ENCODE results near the gene ATP4A. TPM values are rescaled to one million over a fixed set of nuclear protein-coding genes. Genes with fewer than 3 reads are reported as not detected.

The ATP4A gene
- polyA plus RNA-seq, 1 donor from 2014 or later = not detected

DNA sequence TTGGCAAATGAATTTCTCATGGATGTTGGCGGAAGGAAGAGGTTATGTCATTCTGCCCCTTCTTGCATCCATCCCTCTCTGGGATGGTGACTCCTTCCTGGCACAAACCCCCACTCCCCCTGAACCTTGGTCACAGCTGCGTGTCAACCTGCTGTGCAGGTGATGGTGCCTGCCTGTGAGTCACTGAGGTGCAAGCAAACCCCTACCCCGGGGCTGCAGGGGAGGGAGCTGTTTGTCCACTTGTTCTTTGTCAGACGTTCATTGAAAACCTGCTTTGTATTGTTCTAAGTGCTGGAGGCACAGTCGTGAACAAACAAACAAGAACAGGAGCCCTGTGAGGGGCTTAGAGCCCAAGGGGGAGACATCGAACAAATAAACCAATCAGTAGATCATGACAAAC, 32.2 kb downstream of the ATP4A start:
- peaks cover 10 to 14% (median 11%) of the 10 kb centered on the region in 3 donors for H3K4me1 Mint-ChIP-seq
- H3K4me3 Mint-ChIP-seq = no peak overlapping the region
- no peaks in the 10 kb centered on the region for H3K9me3 Mint-ChIP-seq
- no peak overlapping the region for H3K27ac Mint-ChIP-seq
- peaks cover 43% of the 10 kb centered on the region for H3K27me3 Mint-ChIP-seq
- no peaks in the 10 kb centered on the region for H3K36me3 Mint-ChIP-seq

- no peaks in the 10 kb centered on the region for H3K9me3 Mint-ChIP-seq
- peaks cover 46% of the 10 kb centered on the region for H3K27me3 Mint-ChIP-seq
- H3K27ac Mint-ChIP-seq = no peak overlapping the region
- peaks cover 8 to 11% (median 10%) of the 10 kb centered on the region in 3 donors for H3K4me1 Mint-ChIP-seq
- H3K4me3 Mint-ChIP-seq = no peak overlapping the region
- H3K36me3 Mint-ChIP-seq = no peaks in the 10 kb centered on the region
Measured at GRCh38 chr19:35529241-35530218, 33.9 kb downstream of the ATP4A start.

DNA sequence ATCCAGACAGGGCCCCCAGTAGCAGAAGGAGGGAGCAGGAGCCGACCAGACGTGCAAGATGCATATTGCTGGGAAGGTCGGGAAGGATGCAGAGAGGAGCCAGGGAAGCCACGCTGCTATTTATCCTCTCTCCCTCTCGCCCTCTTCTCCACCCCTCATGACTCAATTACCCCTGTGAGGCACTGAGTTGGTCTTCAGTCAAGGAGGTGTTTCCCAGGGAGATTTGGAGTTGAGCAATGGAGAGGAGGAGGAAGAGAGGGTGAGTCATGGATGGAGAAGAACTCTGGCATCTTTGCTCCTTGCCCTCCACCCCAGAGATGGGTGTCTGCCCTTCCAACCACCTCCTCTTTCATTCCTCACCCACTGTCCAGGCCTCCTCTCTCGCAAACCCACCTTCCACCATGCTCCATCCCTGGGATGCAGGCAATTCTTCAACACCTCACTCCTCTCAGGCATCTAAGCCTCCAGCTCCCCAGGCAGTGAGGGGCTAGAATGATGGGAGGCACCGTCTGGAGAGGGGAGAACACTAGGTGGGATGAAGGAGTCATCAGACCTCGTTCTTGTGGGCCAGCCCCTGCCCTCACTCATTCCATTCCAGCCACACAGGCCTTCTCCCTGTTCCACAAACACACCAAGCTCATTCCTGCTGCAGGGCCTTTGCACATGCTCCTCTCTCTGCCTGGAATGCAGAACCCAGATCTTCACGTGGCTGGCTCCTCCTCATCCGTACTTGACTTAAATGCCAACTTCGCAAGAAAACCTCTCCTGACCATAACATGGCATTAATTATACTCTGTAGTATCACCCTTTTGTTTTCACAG, 35.0 kb downstream of the ATP4A start, which contains the start of gene SBSN:
TSS of gene SBSN (minus strand) at position 94 of the 821 bp plus-strand sequence. CDS start at position 64, 30 bp downstream.
- peak within 1 kb of the TSS in 1 of 3 donors; percentile 31 for H3K27ac Mint-ChIP-seq

GRCh38 chr19:35525873-35526272, 37.6 kb downstream of the ATP4A start:
- H3K9me3 Mint-ChIP-seq = no peaks in the 10 kb centered on the region
- H3K27me3 Mint-ChIP-seq = peaks cover 31% of the 10 kb centered on the region
- no peak overlapping the region for H3K4me3 Mint-ChIP-seq
- H3K27ac Mint-ChIP-seq = no peak overlapping the region
- H3K36me3 Mint-ChIP-seq = no peaks in the 10 kb centered on the region
- no peaks in the 10 kb centered on the region for H3K4me1 Mint-ChIP-seq

More for the DNA sequence above, 35.0 kb downstream of the ATP4A start, which contains the start of gene SBSN:
- Mint-ChIP-seq H3K27me3 (peaks cover 41% of the 10 kb centered on the region), H3K36me3 (no peaks in the 10 kb centered on the region), H3K4me3 (no peak within 1 kb of the TSS), H3K4me1 (peaks cover 2 to 6% (median 4%) of the 10 kb centered on the region in 3 donors), H3K9me3 (no peaks in the 10 kb centered on the region)

- H3K4me1 Mint-ChIP-seq = no peaks in the 10 kb centered on the region
- H3K4me3 Mint-ChIP-seq = no peak overlapping the region
- peaks cover 27% of the 10 kb centered on the region for H3K27me3 Mint-ChIP-seq
- peaks cover 2% of the 10 kb centered on the region for H3K36me3 Mint-ChIP-seq
- H3K27ac Mint-ChIP-seq = no peak overlapping the region
- peaks cover 0 to 3% (median 0%) of the 10 kb centered on the region in 3 donors for H3K9me3 Mint-ChIP-seq
Measured at GRCh38 chr19:35524181-35524837, 39.1 kb downstream of the ATP4A start.

GRCh38 chr19:35522745-35523327, 40.6 kb downstream of the ATP4A start:
- no peak overlapping the region for H3K27ac Mint-ChIP-seq
- no peak overlapping the region for H3K4me3 Mint-ChIP-seq

DNA sequence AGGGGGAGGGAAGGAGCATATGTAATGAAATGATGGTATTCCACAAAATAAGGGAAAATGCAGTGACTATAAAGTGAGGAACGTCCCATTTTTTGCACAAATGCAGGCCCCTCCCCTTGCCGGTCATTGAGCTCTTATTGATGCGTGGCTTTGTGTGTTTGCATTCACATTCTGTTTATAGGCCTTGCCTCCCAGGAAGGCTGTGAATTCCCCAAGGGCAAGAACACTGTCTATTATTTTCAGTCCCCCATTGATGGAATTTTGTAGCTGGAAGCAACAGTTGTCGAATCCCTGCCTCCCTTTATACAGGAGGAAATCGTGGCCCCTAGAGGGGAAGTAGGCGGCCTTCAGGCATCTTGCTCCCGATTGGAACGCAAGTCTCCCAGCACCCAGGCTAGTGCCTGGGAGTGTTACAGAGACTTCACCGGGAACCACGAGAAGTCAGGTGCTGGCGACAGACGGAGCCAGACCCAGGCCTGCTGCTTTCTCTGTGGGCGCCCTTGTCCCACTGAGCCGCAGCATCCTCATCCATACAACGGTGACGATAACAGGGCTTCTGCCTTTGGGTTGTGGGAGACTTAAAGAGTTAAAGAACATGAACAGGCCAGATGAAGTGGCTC, 42.2 kb downstream of the ATP4A start:
- peaks cover 4% of the 10 kb centered on the region for H3K36me3 Mint-ChIP-seq
- H3K27ac Mint-ChIP-seq = no peak overlapping the region
- no peak overlapping the region for H3K4me3 Mint-ChIP-seq
- H3K9me3 Mint-ChIP-seq = peaks cover 0 to 5% (median 0%) of the 10 kb centered on the region in 3 donors
- H3K4me1 Mint-ChIP-seq = no peaks in the 10 kb centered on the region
- peaks cover 8% of the 10 kb centered on the region for H3K27me3 Mint-ChIP-seq

More at GRCh38 chr19:35522745-35523327, 40.6 kb downstream of the ATP4A start:
- Mint-ChIP-seq H3K36me3 (peaks cover 2% of the 10 kb centered on the region), H3K27me3 (peaks cover 16% of the 10 kb centered on the region), H3K4me1 (no peaks in the 10 kb centered on the region), H3K9me3 (peaks cover 0 to 3% (median 0%) of the 10 kb centered on the region in 3 donors)

DNA sequence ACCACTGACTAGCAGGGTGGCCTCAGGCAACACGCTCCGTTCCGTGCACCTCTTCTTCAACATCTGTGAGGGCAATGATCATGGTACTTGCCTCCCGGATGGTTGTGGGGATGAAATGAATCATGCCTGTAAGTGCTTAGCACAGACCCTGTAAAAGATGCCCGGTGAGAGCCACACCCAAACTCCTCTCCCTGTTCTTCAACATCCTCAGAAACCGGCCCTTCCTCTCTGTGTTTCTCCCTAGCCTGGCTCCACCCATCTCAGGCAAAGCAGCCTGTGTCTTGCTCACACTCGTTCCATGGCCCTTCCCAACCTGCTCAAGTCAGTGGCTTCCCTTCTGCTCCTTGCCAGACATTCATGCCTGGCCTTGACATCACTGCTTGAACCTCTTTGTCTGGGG, 44.2 kb downstream of the ATP4A start:
- H3K9me3 Mint-ChIP-seq = peaks cover 0 to 5% (median 0%) of the 10 kb centered on the region in 3 donors
- no peak overlapping the region for H3K4me3 Mint-ChIP-seq
- H3K27me3 Mint-ChIP-seq = peaks cover 7% of the 10 kb centered on the region
- no peaks in the 10 kb centered on the region for H3K4me1 Mint-ChIP-seq
- no peak overlapping the region for H3K27ac Mint-ChIP-seq
- peaks cover 4% of the 10 kb centered on the region for H3K36me3 Mint-ChIP-seq

DNA sequence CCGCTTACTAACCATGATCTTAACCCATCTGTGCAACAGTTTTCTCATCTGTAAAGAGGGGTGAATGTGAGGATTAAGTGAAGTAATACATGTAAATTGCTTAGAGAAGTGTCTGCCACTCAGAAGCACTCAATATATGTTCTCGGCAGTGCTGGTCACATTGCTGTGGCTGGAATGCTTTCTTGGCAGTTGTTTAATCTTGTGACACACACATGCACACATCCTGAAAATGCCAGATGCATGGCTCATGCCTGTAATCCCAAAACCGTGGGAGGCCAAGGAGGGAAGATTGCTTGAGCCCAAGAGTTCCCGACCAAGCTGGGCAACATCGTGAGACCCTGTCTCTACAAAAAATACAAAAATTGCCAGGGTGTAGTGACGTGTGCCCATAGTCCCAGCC, 45.1 kb downstream of the ATP4A start:
- H3K4me1 Mint-ChIP-seq = no peaks in the 10 kb centered on the region
- H3K4me3 Mint-ChIP-seq = peak overlapping the region in 1 of 4 donors; percentile 32
- peaks cover 7% of the 10 kb centered on the region for H3K27me3 Mint-ChIP-seq
- no peak overlapping the region for H3K27ac Mint-ChIP-seq
- peaks cover 4% of the 10 kb centered on the region for H3K36me3 Mint-ChIP-seq
- peaks cover 0 to 5% (median 0%) of the 10 kb centered on the region in 3 donors for H3K9me3 Mint-ChIP-seq

- Mint-ChIP-seq H3K27ac (peak overlapping the region in 1 of 3 donors; percentile 13), H3K36me3 (peaks cover 4% of the 10 kb centered on the region), H3K4me1 (no peaks in the 10 kb centered on the region), H3K27me3 (peaks cover 7% of the 10 kb centered on the region), H3K4me3 (no peak overlapping the region), H3K9me3 (peaks cover 0 to 5% (median 0%) of the 10 kb centered on the region in 3 donors)
Measured at GRCh38 chr19:35517342-35517741, 46.1 kb downstream of the ATP4A start.

GRCh38 chr19:35516310-35516709, 47.1 kb downstream of the ATP4A start:
- Mint-ChIP-seq H3K27ac (no peak overlapping the region), H3K9me3 (peaks cover 0 to 5% (median 0%) of the 10 kb centered on the region in 3 donors), H3K4me3 (no peak overlapping the region), H3K36me3 (peaks cover 4% of the 10 kb centered on the region), H3K4me1 (no peaks in the 10 kb centered on the region), H3K27me3 (peaks cover 9% of the 10 kb centered on the region)

- H3K4me3 Mint-ChIP-seq = no peak overlapping the region
- peaks cover 2% of the 10 kb centered on the region for H3K36me3 Mint-ChIP-seq
- no peak overlapping the region for H3K27ac Mint-ChIP-seq
- peaks cover 3 to 8% (median 3%) of the 10 kb centered on the region in 3 donors for H3K4me1 Mint-ChIP-seq
- peaks cover 0 to 2% (median 0%) of the 10 kb centered on the region in 3 donors for H3K9me3 Mint-ChIP-seq
- H3K27me3 Mint-ChIP-seq = peaks cover 15% of the 10 kb centered on the region
Measured at GRCh38 chr19:35514282-35514809, 49.1 kb downstream of the ATP4A start.

DNA sequence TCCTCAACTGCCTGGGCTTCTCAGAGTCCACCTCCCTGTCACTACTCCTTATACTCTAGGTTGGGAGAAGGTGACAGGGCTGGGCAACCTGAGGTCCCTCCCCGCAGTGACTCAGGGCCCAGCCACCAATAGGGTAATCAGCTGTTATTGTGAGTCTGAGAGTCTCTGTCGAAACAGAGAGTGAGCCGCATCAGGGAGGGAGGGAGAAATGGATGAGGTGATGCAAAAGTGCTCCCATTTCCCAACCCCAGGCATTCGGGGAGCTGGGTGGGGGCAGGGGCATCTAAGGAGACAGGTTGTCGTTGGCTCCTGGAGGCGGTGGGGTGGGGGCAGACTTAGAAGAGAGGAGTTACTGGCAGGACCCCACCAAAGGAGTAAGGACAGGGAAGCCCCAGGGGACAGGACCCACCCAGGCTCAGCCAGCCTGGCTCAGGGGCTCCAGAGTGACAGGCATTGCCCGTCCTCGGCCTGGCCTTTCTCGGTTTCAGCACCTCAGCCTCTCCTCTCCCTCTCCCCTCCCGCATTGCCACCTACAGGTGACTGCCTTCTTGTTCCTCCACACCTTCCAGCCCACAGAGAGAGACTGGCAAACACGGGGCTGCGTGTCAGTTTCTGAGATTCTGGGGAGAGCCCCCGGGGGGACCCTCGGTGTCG, 49.7 kb downstream of the ATP4A start, which contains the start of gene DMKN:
TSS of gene DMKN (minus strand) at position 22 of the 654 bp plus-strand sequence. CDS start 174 bp downstream, outside the sequence.
- H3K4me3 Mint-ChIP-seq = no peak within 1 kb of the TSS
- peaks cover 17% of the 10 kb centered on the region for H3K27me3 Mint-ChIP-seq
- H3K27ac Mint-ChIP-seq = peak within 1 kb of the TSS in 1 of 3 donors; percentile 27
- H3K4me1 Mint-ChIP-seq = peaks cover 3 to 10% (median 4%) of the 10 kb centered on the region in 3 donors
- H3K9me3 Mint-ChIP-seq = peaks cover 0 to 2% (median 0%) of the 10 kb centered on the region in 3 donors
- H3K36me3 Mint-ChIP-seq = peaks cover 2% of the 10 kb centered on the region
